Loucy (cell line): ENCODE data around the gene AGRN.
"Not testable (repeated sequence)": the region's sequence is repeated elsewhere in the genome, so short reads cannot be mapped to it uniquely, and the experiment has no call there.

Source experiments
- H2AFZ ChIP-seq: fragments of 200-600 bp; sonication (generic); 2 replicates; pipeline ENCODE4 v1.6.0; 2016; ENCODE audit warnings: antibody characterized with exemption, mild to moderate bottlenecking, low read length, moderate library complexity
- H3F3A ChIP-seq: fragments of 200-600 bp; 2 replicates; pipeline ENCODE4 v1.6.0; 2016; ENCODE audit warnings: antibody characterized with exemption, low read depth, mild to moderate bottlenecking
- H3K27me3 ChIP-seq: fragments of 200-600 bp; sonication (generic); 2 replicates; pipeline ENCODE4 v1.6.1; 2014; ENCODE audit warnings: low read length, mild to moderate bottlenecking; ENCODE audit not compliant: insufficient read depth, poor library complexity, severe bottlenecking
- H3K36me3 ChIP-seq: fragments of 200-600 bp; sonication (generic); 2 replicates; pipeline ENCODE4 v1.6.1; 2016; ENCODE audit warnings: low read length; ENCODE audit not compliant: insufficient read depth
- H3K4me1 ChIP-seq: fragments of 200-600 bp; sonication (generic); 2 replicates; pipeline ENCODE4 v1.5.1; 2014; ENCODE audit warnings: low read length, mild to moderate bottlenecking; ENCODE audit not compliant: insufficient read depth, poor library complexity, severe bottlenecking
- H3K4me2 ChIP-seq: fragments of 200-600 bp; sonication (generic); 2 replicates; pipeline ENCODE4 v1.6.0; 2014; ENCODE audit warnings: antibody characterized with exemption, low read length, low read depth, mild to moderate bottlenecking; ENCODE audit not compliant: poor library complexity, severe bottlenecking
- H3K4me3 ChIP-seq: fragments of 200-600 bp; sonication (generic); 2 replicates; pipeline ENCODE4 v1.5.1; 2014; ENCODE audit warnings: low read length, mild to moderate bottlenecking, mixed read lengths; ENCODE audit not compliant: poor library complexity, severe bottlenecking
- H3K79me2 ChIP-seq: fragments of 200-600 bp; sonication (generic); 2 replicates; pipeline ENCODE4 v1.6.1; 2014; ENCODE audit warnings: low read length; ENCODE audit not compliant: insufficient read depth
- H3K9ac ChIP-seq: fragments of 200-600 bp; sonication (generic); 2 replicates; pipeline ENCODE4 v1.6.0; 2014; ENCODE audit warnings: mild to moderate bottlenecking, low read depth, low read length, moderate library complexity; ENCODE audit not compliant: poor library complexity, severe bottlenecking
- H3K9me2 ChIP-seq: fragments of 200-600 bp; sonication (generic); replicated peaks from 2 replicates; pipeline ENCODE4 v1.6.1; 2016; ENCODE audit warnings: low read depth, low read length, mixed read lengths
- H3K9me3 ChIP-seq: fragments of 200-600 bp; sonication (generic); 2 replicates; pipeline ENCODE4 v1.6.1; 2014; ENCODE audit warnings: mild to moderate bottlenecking, antibody characterized with exemption, low read length, low read depth; ENCODE audit not compliant: insufficient read depth
- H4K20me1 ChIP-seq: fragments of 200-600 bp; sonication (generic); 2 replicates; pipeline ENCODE4 v1.6.0; 2014; ENCODE audit warnings: antibody characterized with exemption, low read length, mild to moderate bottlenecking; ENCODE audit not compliant: insufficient read depth, poor library complexity, severe bottlenecking
- EZH2phosphoT487 ChIP-seq: fragments of 200-600 bp; IDR thresholded peaks from 2 replicates; pipeline ENCODE4 v1.6.1; 2018; ENCODE audit warnings: antibody characterized with exemption, mild to moderate bottlenecking, moderate library complexity, borderline replicate concordance
- TF ChIP-seq, protein P1 (sequence below): fragments of 200-600 bp; sonication (generic); conservative IDR thresholded peaks from 2 replicates; pipeline ENCODE4 v1.5.1; 2014; ENCODE audit warnings: mild to moderate bottlenecking, antibody characterized with exemption, low read length

Gene AGRN

DNA sequence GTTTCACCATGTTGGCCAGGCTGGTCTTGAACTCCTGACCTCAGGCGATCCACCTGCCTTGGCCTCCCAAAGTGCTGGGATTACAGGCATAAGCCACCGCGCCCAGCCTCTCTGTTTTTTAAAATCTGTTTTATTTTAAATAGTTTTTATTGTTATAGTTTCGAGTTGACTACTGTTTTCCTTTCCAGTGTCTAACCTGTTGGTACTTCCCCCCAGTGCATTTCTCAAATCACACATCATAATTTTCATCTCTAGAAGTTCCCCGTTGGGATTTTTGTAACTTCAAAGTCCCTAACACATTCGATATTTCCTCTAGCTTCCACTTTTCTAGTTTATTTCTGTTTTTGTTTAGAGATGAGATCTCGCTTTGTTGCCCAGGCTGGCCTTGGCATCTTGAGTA is 27.6 kb upstream of the AGRN start:
- peaks cover 13% of the 10 kb centered on the region for H3K4me1 ChIP-seq
- no peak overlapping the region for H3K9ac ChIP-seq
- no peaks in the 10 kb centered on the region for H3K36me3 ChIP-seq
- H3K9me3 ChIP-seq: no peaks in the 10 kb centered on the region
- peaks cover 7% of the 10 kb centered on the region for H4K20me1 ChIP-seq
- H3K9me2 ChIP-seq: no peaks in the 10 kb centered on the region
- H3F3A ChIP-seq: no peaks in the 10 kb centered on the region
- H3K4me2 ChIP-seq: no peak overlapping the region
- no peak for TF ChIP-seq EZH2phosphoT487
- TF ChIP-seq, protein P1, sequence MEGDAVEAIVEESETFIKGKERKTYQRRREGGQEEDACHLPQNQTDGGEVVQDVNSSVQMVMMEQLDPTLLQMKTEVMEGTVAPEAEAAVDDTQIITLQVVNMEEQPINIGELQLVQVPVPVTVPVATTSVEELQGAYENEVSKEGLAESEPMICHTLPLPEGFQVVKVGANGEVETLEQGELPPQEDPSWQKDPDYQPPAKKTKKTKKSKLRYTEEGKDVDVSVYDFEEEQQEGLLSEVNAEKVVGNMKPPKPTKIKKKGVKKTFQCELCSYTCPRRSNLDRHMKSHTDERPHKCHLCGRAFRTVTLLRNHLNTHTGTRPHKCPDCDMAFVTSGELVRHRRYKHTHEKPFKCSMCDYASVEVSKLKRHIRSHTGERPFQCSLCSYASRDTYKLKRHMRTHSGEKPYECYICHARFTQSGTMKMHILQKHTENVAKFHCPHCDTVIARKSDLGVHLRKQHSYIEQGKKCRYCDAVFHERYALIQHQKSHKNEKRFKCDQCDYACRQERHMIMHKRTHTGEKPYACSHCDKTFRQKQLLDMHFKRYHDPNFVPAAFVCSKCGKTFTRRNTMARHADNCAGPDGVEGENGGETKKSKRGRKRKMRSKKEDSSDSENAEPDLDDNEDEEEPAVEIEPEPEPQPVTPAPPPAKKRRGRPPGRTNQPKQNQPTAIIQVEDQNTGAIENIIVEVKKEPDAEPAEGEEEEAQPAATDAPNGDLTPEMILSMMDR: no peak
- H3K27me3 ChIP-seq: no peaks in the 10 kb centered on the region
- no peak overlapping the region for H2AFZ ChIP-seq
- no peaks in the 10 kb centered on the region for H3K79me2 ChIP-seq
- H3K4me3 ChIP-seq: no peak overlapping the region

DNA sequence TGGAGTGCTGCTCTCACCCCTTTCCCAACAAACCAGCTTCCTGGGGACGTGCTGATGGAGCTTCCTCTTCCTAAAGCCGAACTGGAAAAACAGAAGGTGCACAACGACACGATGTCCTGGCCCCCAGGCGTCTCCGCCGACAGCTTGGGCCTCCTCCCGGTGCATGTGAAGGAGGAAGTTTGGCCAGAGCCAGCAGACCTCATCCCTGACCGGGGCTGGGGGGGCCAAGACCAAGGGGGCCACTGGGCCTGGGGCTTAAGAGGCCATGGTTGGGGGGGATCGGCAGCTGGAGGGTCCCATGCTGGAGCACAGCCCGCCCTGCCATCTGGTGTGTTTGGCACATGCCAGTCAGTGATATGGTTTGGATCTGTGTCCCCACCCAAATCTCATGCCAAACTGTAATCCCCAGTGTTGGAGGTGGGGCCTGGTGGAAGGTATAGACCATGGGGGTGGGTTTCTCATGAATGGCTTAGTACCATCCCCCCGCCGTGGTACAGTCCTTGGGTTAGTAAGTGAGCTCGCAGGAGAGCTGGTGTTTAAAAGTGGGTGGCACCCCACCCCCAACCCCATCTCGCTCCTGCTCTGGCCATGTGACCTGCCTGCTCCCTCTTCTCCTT is 26.4 kb upstream of the AGRN start:
- H3K9ac ChIP-seq: no peak overlapping the region
- H3K4me3 ChIP-seq: no peak overlapping the region
- no peaks in the 10 kb centered on the region for H3K79me2 ChIP-seq
- H3K9me3 ChIP-seq: no peaks in the 10 kb centered on the region
- no peak overlapping the region for H3K4me2 ChIP-seq
- H3F3A ChIP-seq: no peaks in the 10 kb centered on the region
- no peak overlapping the region for H2AFZ ChIP-seq
- no peaks in the 10 kb centered on the region for H3K9me2 ChIP-seq
- no peak for TF ChIP-seq EZH2phosphoT487
- TF ChIP-seq, protein P1: no peak
- peaks cover 16% of the 10 kb centered on the region for H3K4me1 ChIP-seq
- H3K27me3 ChIP-seq: no peaks in the 10 kb centered on the region
- no peaks in the 10 kb centered on the region for H3K36me3 ChIP-seq
- H4K20me1 ChIP-seq: peaks cover 17% of the 10 kb centered on the region

DNA sequence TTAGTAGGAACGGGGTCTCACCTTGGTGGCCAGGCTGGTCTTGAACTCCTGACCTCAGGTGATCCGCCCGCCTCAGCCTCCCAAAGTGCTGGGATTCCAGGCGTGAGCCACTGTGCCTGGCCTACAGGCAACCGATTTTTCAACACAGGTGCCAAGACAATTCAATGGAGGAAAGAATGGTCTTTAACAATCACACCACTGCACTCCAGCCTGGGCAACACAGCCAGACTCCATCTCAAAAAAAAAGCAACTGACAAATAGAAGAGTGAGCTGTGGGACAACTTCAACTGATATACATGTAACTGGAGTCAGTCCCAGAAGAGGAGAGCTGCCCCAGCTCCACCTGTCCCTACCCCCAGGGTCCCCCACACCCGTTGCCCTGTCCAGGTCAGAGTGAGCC is 25.4 kb upstream of the AGRN start:
- Histone ChIP-seq H4K20me1 (peaks cover 17% of the 10 kb centered on the region), H3K4me1 (peaks cover 16% of the 10 kb centered on the region)
- not testable (repeated sequence) for H3K4me2 ChIP-seq, H3K9me2 ChIP-seq, H3K4me3 ChIP-seq, H2AFZ ChIP-seq, H3K27me3 ChIP-seq, H3K9me3 ChIP-seq, H3K79me2 ChIP-seq, H3K9ac ChIP-seq, H3K36me3 ChIP-seq, H3F3A ChIP-seq
